NCI-H1694 treated with DMSO at 0.1 percent for 48 hours (cell line): Measurements from ENCODE around the gene GDPD4.

Experiments used
- DNase-seq: peaks from one replicate; lab custom pipeline; 2025; lab: John Stamatoyannopoulos, UW

Gene GDPD4

DNA sequence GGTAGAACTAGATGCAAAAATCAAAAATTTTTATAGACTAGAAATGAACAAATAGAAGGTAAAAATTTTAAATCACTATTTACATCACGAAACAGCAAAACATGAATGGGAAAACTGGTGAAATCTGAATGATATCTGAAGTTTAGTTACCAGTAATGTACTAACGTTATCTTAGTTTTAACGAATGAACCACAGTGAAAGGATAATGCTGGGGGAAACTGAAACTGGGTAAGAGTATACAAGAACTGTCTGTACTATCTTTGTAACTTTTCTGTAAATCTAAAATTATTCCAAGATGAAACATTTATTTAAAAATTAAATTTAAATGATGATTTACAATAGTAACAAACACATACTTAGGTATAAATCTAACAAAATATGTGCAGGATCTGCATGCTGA, 7.4 kb downstream of the GDPD4 start:
- DNase-seq: no peak

DNA sequence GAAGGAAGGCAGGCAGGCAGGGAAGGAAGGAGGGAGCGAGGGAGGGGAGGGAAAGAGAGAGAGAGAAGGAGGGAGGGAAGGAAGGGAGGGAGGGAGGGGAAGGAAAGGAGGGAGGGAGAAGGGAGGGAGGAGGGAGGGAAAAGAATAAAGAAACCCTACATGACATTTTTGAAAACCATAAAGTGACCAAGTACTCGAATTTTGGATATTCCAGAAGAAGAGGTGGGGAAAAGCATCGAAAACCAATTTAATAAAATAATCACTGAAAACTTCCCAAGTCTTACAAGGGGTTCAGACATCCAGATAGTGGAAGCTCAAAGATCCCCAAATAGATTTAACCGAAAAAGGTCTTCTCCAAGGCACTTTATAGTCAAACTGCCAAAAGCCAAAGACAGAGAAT, 11.7 kb downstream of the GDPD4 start:
- DNase-seq: no peak

DNA sequence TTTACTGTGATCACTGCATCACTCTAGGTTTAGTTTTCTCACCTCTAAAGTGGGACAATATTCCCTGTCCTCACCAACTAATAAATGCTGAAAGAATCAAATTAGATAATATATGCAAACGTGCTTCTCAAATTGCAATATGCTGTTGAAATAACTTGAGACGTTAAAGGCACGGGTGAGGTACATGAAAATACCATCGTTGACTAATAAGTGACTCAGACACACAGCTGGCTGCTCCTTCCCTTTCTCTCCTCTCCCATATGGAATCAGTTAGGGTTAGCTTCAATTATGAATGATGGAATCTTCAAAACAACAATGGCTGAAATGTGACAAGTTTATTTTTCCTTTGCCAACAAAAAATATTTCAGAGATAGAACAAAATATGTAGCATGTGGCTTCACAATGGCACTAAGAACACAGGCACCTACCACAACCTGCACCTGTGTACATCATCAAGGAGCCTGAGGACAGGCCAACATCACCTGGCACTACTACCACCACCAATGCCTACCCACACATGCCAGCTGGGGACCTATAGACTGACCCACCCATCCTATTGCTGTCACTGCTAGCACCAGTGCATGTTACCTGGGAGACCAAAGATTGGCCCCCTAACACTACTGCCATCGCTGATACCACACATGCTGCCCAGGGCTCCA, 13.7 kb downstream of the GDPD4 start:
- no peak for DNase-seq

DNA sequence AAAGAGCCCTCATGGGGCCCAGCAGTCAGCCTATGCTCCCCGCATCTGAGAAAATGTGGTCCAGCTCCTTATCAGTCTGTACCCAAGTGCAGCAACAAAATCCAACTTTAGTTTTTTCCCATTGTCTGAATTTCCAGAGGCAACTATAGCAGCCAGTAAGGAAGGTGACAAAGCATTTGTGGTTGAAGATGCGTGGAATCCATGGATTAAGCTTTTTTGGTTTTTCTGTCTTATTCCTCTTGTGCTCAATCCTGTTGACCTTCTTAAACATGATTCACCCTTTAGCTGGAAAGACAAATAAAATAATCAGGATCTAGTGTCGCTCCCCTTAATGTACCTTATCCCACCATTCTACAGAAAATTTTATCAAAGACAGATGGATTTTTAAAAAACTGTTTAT, 14.3 kb downstream of the GDPD4 start:
- no peak for DNase-seq

DNA sequence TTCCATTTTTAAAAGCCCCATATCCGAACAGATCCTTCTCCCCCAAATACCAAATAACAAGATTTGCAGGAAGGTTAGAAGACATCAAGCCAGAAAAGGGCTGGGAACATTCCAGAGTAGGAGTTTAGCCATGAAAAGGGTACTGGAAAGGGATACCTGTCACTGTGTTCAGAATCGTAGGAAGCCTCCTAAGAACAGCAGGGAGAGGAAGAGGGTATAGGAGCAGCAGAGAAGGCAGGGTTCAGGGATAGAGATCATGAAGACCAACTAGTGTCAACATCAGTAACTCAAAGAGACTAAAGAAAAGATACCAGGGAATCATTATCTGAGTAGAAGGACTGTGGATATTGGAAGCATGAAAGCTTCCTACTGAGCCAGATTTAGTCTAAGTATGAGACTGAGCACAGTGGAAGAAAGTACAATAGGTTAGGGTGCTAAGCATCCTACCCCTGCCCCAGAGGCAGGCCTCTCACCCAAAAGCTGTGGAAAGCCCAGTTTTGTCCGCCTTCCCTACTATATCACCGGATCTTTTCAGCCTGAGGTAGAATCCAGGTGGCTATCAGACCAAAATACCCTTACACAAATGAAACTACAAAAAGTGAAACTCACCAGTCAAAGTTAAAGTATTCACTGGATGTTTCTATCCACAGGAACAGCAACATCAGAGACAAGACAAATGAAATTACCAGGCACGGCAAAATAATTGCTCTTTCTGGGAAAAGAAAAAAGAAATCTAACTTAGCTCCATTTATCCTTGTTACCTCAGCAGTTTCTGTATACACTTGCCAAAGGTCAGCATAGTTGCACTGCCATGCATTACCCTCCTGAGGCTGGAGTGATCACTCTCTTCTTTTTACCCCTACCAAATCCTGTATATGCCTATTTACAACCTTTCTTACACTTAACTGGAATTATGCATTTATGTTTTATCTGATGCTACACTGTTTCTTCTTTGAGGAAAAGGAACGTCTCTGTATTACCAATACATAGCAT, 16.7 kb downstream of the GDPD4 start:
- no peak for DNase-seq

DNA sequence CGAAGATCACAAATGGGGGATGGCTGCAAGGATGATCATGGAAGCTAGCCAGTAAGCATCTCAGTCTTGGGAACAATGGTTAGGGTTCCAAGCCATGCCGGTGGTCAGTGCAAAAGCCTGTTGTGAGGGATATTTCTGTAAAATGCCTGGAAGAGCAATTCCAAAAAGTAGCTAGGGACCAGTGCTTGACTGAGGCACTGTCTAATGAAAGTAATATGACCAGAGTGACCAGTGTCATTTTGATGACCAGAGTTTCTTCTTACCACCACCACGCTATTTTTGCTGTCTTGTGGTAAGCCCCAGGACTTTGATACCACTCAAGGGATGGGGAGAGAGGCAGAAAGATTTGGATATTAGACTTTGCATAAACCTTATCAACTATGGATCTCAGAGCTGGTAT, 18.4 kb downstream of the GDPD4 start:
- DNase-seq: no peak

DNA sequence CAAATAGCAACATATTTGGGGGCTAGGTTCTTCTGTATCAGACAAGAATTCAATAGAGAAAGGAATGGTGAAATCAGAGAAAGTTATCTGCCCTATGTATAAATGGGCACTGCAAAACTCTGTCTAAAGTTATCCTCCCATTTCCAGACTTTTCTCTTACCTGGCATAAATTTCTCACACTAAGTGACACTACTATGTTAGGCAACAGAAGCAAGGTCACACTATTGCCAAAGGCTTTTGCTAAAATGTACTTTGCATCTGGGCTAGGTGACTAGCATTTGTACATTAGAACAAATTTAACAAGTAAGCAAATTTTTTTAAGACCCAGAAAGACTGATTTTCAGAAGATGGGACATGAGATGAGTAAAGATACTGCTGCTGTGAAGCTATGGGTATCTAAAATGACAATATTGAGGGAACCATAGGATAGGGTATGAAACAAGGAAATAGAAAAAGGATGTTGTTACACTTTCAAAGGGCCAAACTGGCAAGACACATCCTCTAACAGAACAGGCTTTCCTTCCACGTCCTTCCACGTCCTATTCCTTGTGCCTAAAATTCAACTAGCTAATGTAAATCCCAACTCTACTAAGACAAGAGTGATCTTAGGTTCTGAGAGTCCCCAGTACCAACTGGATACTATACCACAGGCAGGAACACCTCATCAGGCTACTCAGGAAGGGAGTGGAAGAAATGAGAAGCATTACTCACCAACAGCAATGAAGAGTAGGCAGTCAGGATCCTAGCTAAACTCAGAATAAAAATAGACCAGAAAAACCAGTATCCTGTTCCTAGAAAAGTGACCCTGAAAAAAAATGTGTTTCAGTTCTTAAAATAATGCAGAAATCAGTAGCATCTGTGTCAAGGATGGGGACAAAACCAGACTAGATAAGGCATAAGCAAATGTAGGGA, 22.6 kb downstream of the GDPD4 start:
- DNase-seq: no peak

DNA sequence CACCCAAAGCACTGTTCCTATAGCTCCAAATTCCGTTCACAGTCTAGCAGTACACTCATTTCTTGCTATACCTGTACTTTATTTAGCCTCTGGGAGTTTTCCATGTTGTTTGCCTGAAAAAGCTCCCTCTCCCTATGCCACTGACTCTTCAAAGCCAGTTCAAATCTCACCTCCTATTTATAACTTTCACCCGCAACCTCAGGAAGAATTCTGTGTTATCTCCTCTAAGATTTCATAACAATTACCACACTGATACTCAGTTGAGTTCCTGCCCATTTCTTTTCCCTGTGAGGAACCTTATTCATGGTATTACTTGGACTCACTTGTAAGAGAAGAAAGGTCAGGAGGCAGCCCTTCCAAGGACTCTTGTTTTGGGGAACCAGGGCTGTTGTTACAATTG, 25.2 kb downstream of the GDPD4 start:
- no peak for DNase-seq

DNA sequence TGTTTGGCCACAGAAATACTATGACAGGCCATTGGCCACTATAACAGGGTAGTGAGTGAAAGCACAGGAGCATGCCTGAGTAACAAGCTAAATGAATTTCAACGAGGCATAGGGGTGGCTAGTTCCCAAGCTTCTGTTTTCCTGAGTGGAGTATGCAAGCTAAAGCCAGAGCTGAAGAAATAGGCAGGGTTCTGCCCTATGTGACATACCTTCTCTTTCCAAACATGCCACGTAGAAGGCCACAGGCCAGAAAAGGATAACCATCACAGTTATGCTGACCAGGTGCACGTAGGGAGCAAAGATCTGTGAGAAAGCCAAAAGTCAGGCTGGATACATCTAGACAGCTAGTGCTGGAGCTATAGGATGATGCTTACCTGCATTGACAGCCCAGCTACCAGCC, 30.6 kb downstream of the GDPD4 start:
- DNase-seq: no peak

DNA sequence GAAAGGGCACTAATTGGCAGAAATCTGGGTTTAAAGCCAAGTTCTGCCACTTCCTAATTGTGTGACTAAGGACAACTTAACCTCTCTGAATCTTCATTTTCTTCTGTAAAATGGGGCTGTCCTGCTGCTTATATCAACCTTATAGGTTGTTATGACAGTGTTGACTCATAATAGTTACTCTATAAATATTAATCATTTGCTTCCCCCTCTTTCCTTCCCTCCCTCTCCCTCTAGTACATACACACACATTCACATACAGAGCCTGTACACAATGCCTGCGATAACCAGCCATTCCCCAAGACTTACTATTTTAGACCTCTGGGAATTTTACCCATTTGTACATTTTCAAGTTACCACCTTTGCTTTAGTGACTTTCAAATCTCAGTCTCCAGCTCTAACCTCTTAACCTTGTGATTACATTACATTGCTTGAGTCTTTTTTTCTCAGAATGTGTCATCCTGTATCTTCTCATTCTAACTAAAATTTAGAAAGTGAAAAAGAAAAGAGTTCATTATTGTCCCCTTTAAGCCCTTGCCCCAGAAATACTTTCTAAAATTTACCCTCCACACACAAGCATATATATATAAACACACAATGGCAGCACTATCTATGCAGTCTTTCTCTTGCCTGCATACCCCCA, 31.9 kb downstream of the GDPD4 start:
- DNase-seq: no peak

DNA sequence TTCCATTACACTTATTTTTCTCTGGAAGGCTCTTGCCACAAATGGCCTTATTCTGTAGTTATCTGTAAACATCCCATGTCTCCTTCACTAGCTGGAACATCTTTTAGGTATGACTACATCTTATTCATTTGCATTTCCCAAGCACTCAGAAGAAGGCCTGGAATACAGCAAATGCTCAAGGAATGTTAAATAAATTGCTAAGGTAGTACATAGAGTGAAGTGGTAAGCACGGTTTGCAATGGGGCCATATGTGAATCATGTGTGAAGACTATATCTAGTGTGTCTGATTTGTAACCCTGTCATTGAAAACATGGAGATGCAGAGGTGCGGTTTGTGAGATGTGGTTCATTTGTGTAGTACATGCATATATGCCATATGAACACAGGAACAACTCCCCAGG, 33.5 kb downstream of the GDPD4 start:
- no peak for DNase-seq

DNA sequence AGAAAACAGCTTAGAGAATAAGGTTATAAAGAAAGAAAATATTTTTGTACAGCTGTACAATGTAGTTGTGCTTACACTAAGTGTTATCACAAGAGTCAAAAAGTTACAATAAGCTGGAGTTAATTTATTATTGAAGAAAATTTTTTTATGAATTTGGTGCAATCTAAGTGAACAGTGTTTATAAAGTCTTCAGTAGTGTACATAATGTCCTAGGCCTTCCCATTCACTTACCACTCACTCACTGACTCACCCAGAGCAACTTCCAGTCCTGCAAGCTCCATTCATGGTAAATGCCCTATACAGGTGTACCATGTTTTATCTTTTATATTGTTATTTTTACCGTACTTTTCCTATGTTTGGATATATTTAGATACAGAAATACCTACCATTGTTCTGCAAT, 34.7 kb downstream of the GDPD4 start:
- DNase-seq: no peak

DNA sequence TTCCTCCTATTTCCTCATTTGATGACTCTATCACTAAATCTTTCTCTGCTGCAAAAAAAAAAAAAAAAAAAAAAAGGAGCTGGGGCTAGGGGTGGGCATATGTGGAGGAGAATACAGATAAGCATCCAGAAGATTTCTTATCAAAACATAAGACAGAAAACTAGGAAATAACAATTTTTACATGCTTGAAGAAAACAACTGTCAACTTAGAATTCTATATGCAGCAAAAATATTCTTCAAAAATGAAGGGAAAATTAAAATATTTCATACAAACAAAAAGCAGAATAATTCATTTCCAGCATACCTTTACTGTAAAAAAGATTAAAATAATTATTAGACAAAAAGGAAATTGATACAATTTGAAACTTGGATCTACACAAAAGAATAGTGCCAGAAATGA, 38.7 kb downstream of the GDPD4 start:
- DNase-seq: no peak

DNA sequence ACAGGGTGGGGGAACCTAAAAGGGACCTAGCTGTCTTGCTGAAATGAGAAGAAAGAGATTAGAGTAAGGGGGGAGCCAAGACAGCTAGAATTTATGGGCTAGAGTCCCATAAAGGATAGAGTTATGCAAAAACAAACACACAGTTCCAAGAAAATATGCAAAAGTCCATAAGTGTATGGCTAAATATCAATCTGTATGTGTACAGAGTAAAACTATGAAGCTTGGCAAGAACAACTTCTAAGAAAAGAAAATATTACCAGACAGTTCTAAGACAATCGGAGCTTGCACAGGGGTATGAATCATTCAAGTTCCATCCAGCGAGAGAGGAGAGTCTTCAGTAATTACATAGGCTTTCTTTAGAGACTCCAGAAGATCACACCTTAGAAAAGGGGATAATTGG, 41.8 kb downstream of the GDPD4 start:
- DNase-seq: no peak

DNA sequence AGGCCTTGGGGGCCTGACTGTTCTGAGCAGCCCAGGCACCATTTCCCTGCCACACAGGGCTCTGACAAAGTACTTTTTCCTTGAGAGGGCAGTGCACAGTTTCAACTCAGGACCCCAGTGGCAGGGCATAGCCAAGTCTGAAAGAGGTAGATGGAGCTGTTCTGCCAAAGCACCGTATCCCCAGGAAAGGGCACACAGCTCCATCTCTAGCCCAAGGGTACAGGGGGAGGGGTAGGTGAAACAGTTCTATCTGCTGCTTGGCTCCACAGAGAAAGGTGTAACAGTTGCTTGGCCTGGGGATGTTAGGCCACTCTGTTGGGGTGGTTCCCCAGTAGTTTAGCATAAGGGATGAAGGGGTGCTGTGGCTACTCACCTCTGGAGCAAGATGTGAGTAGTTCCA, 47.8 kb downstream of the GDPD4 start:
- no peak for DNase-seq

DNA sequence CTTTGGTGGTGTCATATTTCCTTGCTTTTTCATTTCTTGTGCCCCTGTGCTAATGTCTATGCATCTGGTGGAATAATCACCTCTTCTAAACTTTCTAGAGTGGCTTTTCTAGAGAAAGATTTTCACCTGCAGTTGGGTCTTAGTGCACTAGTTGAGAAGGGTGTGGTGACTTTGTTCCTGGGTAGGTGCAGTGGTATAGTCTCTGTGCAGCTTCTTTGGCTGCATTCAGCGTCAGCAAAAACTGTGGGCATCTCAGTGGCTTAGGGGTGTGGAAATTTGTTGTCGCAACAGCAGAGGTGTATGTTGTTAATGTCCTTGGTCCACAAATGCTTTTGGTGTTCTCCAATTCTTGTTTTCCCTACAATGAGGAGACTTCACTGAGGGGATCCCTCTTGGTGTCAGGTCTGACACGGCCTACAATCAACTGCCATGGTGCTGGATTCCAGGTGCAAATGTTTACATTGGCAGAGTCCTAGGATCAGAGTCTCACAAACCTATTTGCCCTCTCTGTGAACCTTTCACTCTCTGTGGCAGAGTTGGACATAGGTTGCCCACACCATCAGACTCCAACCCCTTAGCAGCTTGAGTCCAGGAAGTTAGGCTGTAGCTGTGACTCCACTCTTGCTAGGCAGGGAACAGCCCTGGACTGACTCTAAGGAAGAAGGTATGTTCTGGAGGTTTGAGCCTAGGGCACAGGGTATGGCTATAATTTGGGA, 48.8 kb downstream of the GDPD4 start:
- DNase-seq: no peak

DNA sequence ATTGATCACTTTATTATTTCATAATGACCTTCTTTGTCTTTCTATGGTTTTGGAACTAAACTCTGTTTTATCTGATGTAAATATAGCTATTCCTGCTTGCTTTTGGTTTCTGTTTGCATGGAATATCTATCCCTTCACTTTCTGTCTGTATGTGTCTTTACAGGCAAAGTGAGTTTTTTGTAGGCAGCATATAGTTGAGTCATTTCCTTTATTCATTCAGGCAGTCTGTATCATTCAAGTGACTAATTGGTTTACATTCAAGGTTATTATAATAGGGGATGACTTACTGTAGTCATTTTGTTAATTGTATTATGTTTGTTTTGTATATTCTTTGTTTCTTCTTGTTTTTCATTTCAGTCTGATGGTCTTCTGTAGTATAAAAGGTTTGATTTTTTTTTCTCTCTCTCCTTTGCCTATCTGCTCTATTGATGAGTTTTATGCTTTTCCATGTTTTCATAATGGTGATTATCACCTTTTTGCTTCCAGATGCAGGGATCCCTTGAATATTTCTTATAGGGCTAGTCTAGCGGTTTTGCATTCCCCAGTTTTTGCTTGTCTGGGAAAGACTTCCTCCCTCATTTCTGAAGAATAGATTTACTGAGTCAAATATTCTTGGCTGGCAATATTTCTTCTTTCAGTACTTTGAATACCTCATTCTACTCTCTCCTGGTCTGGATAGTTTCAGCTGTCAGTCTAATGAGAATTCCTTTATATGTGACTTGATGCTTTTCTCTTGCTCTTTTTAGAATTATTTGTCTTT, 50.4 kb downstream of the GDPD4 start:
- DNase-seq: no peak

DNA sequence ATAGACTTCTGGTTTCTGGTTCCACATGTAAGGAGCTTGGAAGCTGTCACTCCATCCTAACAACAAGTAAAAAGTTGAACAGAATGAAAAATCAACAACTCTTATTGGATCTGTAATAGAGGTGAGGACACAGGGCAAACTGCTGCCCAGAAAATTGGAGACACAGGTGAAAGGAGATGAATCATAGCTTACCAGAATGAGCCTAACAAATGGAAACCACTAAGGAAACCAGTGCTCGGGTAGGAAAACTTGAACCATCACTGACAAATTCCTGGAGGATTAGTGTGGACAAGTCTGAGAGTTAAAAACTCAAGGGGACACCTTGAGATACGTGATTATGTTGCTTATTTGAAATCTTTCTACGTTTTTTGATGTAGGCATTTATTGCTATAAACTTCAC, 52.1 kb downstream of the GDPD4 start:
- DNase-seq: no peak

DNA sequence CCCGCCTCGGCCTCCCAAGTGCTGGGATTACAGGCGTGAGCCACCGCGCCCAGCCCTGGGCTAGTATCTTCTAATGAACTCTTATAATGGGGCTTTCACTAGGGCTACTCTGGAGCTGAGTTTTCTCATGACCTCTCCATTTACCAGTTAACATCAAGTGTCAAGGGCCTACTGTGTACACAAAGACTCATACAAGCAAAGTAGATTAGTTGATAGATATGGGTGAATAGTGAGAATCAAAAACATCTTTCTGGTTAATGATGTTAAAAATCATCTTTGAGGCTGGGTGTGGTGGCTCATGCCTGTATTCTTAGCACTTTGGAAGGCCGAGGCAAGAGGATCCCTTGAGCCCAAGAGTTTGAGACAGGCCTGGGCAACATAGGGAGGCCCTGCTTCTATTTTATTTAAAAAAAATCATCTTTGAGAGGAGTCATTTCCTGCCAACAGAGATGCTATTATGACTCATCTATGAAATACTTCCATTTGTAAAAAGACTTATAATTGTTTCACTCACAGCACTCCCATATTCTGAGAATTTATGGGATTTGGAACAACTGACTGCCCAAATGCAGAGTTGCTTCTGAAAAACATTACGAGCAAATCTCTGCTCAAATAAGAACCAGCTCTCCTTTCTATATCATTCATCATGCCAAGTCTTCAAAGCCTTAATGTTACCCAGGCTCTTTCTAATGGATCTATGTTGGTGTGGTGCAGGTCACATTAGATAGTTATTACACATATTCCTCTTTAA, 57.0 kb downstream of the GDPD4 start:
- DNase-seq: no peak

DNA sequence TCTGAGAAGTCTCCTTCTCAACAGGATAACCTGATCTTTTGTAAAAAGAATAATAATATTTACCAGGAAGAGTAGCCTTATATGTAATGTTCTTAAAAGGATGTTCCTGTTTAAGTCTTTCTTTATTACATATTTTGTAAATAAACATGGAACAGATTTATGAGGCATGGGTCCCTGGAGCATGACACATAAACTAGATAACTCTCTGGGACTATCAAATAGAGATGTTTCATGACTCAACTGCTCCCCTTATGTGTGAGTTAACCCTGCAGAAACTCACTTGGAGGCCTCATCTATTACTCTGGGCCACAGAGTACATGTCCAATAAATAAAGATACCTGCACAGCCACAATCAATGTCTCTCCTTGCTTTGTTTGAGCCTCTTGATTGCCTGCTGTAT, 64.6 kb downstream of the GDPD4 start:
- DNase-seq: no peak
